ENCODE measurements around the gene MAP2K1.
"Not testable (repeated sequence)": the region's sequence is repeated elsewhere in the genome, so short reads cannot be mapped to it uniquely, and the experiment has no call there.

DNA sequence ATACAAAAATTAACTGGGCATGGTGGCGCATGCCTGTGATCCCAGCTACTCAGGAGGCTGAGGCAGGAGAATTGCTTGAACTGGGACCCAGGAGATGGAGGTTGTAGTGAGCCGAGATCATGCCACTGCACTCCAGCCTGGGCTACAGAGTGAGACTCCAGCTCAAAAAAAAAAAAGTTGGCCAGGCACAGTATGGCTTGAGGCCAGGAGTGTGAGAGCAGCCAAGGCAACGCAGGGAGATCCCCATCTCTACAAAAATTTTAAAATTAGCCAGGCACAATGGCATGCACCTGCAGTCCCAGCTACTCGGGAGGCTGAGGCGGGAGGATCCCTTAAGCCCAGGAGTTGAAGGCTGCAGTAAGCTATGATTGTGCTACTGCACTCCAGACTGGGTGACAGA, 38.2 kb upstream of the MAP2K1 start:
- not testable (repeated sequence) for TF ChIP-seq POLR2A (IDR thresholded peaks at IDR 0.05)
- TF ChIP-seq, protein P1, sequence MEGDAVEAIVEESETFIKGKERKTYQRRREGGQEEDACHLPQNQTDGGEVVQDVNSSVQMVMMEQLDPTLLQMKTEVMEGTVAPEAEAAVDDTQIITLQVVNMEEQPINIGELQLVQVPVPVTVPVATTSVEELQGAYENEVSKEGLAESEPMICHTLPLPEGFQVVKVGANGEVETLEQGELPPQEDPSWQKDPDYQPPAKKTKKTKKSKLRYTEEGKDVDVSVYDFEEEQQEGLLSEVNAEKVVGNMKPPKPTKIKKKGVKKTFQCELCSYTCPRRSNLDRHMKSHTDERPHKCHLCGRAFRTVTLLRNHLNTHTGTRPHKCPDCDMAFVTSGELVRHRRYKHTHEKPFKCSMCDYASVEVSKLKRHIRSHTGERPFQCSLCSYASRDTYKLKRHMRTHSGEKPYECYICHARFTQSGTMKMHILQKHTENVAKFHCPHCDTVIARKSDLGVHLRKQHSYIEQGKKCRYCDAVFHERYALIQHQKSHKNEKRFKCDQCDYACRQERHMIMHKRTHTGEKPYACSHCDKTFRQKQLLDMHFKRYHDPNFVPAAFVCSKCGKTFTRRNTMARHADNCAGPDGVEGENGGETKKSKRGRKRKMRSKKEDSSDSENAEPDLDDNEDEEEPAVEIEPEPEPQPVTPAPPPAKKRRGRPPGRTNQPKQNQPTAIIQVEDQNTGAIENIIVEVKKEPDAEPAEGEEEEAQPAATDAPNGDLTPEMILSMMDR (IDR thresholded peaks at IDR 0.05) = not testable (repeated sequence)
